ENCODE data around the gene KYNU. TPM values are rescaled to one million over a fixed set of nuclear protein-coding genes. Genes with fewer than 3 reads are reported as not detected.
A peak's percentile ranks its signal among the peaks of the same experiment; 100 is the strongest.
"Not testable (repeated sequence)": the region's sequence is repeated elsewhere in the genome, so short reads cannot be mapped to it uniquely, and the experiment has no call there.

The KYNU gene
- total and polyA plus RNA-seq, 2 experiments from 2014 or later, result 7.6 to 13.1 TPM

- H3K79me2 ChIP-seq, result no peaks in the 10 kb centered on the region
- H3K27ac ChIP-seq, result no peak overlapping the region
- WGBS (ENCODE audit: low lambda C conversion rate, missing lambda C conversion rate), result 40% methylated on average over 5 of the region's 5 CpGs
- no peaks in the 10 kb centered on the region for H3K4me1 ChIP-seq (ENCODE audit: insufficient read depth)
- H3K9me3 ChIP-seq (ENCODE audit: low read depth), result no peaks in the 10 kb centered on the region
- H3K27me3 ChIP-seq, result no peaks in the 10 kb centered on the region
- H4K20me1 ChIP-seq (ENCODE audit: insufficient read depth, poor library complexity, severe bottlenecking), result no peaks in the 10 kb centered on the region
- TF ChIP-seq CTCF (IDR thresholded peaks at IDR 0.05; ENCODE audit: poor library complexity) (peak; percentile 100), EZH2 (IDR thresholded peaks at IDR 0.05; ENCODE audit: borderline replicate concordance) (no peak)
- no peaks in the 10 kb centered on the region for H3K36me3 ChIP-seq (replicated peaks; ENCODE audit: insufficient read depth, low read depth)
- no peak overlapping the region for H3K4me3 ChIP-seq
- peak; percentile 81 for DNase-seq (ENCODE audit: low spot score)
- H2AFZ ChIP-seq, result no peak overlapping the region
- no peak overlapping the region for H3K4me2 ChIP-seq
- H3K9me2 ChIP-seq (replicated peaks; ENCODE audit: insufficient read depth), result no peaks in the 10 kb centered on the region
Observed at GRCh38 chr2:143034292-143035074, 157.0 kb downstream of the KYNU start.

GRCh38 chr2:143051465-143051864 lies 174.0 kb downstream of the KYNU start:
- Histone ChIP-seq H3K4me2 (no peak overlapping the region), H3K79me2 (no peaks in the 10 kb centered on the region), H3K27ac (no peak overlapping the region), H3K9me2 (replicated peaks; ENCODE audit: insufficient read depth) (no peaks in the 10 kb centered on the region), H3K4me3 (no peak overlapping the region), H4K20me1 (ENCODE audit: insufficient read depth, poor library complexity, severe bottlenecking) (no peaks in the 10 kb centered on the region), H3K4me1 (ENCODE audit: insufficient read depth) (no peaks in the 10 kb centered on the region), H2AFZ (no peak overlapping the region), H3K27me3 (no peaks in the 10 kb centered on the region), H3K36me3 (replicated peaks; ENCODE audit: insufficient read depth, low read depth) (no peaks in the 10 kb centered on the region), H3K9me3 (ENCODE audit: low read depth) (no peaks in the 10 kb centered on the region)
- WGBS (ENCODE audit: low lambda C conversion rate, missing lambda C conversion rate), result 100% methylated on average over 1 of the region's 1 CpG
- DNase-seq (ENCODE audit: low spot score), result no peak
- no peak for TF ChIP-seq EZH2phosphoT487 (IDR thresholded peaks at IDR 0.05; ENCODE audit: low read depth, severe bottlenecking, unreplicated experiment)
- TF ChIP-seq EZH2 (IDR thresholded peaks at IDR 0.05; ENCODE audit: borderline replicate concordance), result no peak
- no peak for TF ChIP-seq CTCF (IDR thresholded peaks at IDR 0.05; ENCODE audit: poor library complexity)

GRCh38 chr2:143053437-143053836 lies 176.0 kb downstream of the KYNU start:
- 94% methylated on average over 4 of the region's 4 CpGs for WGBS (ENCODE audit: low lambda C conversion rate, missing lambda C conversion rate)
- not testable (repeated sequence) for H3K36me3 ChIP-seq (replicated peaks; ENCODE audit: insufficient read depth, low read depth)

GRCh38 chr2:143056550-143056949 lies 179.1 kb downstream of the KYNU start:
- H3K4me3 ChIP-seq, result no peak overlapping the region
- no peaks in the 10 kb centered on the region for H3K9me3 ChIP-seq (ENCODE audit: low read depth)
- no peak overlapping the region for H3K4me2 ChIP-seq
- H3K9me2 ChIP-seq (replicated peaks; ENCODE audit: insufficient read depth), result no peaks in the 10 kb centered on the region
- no peak overlapping the region for H3K27ac ChIP-seq
- no peaks in the 10 kb centered on the region for H3K27me3 ChIP-seq
- no peaks in the 10 kb centered on the region for H4K20me1 ChIP-seq (ENCODE audit: insufficient read depth, poor library complexity, severe bottlenecking)
- no peak overlapping the region for H2AFZ ChIP-seq
- H3K4me1 ChIP-seq (ENCODE audit: insufficient read depth), result no peaks in the 10 kb centered on the region
- TF ChIP-seq EZH2 (IDR thresholded peaks at IDR 0.05; ENCODE audit: borderline replicate concordance) (no peak), CTCF (IDR thresholded peaks at IDR 0.05; ENCODE audit: poor library complexity) (no peak), EZH2phosphoT487 (IDR thresholded peaks at IDR 0.05; ENCODE audit: low read depth, severe bottlenecking, unreplicated experiment) (no peak)
- no peaks in the 10 kb centered on the region for H3K79me2 ChIP-seq
- H3K36me3 ChIP-seq (replicated peaks; ENCODE audit: insufficient read depth, low read depth), result no peaks in the 10 kb centered on the region
- 95% methylated on average over 5 of the region's 5 CpGs for WGBS (ENCODE audit: low lambda C conversion rate, missing lambda C conversion rate)
- DNase-seq (ENCODE audit: low spot score), result no peak

More at GRCh38 chr2:143053437-143053836, 176.0 kb downstream of the KYNU start:
- H3K9me2 ChIP-seq (replicated peaks; ENCODE audit: insufficient read depth); DNase-seq (ENCODE audit: low spot score); H3K79me2 ChIP-seq; H3K4me3 ChIP-seq; H3K4me1 ChIP-seq (ENCODE audit: insufficient read depth); H2AFZ ChIP-seq; H3K4me2 ChIP-seq; H3K27me3 ChIP-seq; H3K27ac ChIP-seq; H4K20me1 ChIP-seq (ENCODE audit: insufficient read depth, poor library complexity, severe bottlenecking); H3K9me3 ChIP-seq (ENCODE audit: low read depth): not testable (repeated sequence)

Measured in hepatocyte (in vitro differentiated cells).